Breast epithelium (tissue), 3 donors: ENCODE measurements around the gene RIMBP2.

ENCODE experiments used
- CTCF ChIP-seq, 3 donors: fragments of 450-650 bp; IDR thresholded peaks; one replicate each; pipeline ENCODE4 v1.5.1; 2016 to 2017; ENCODE audit warnings: antibody characterized with exemption in 3 of 3, mild to moderate bottlenecking in 3 of 3, moderate library complexity in 3 of 3
- POLR2AphosphoS5 ChIP-seq, 3 donors: sonication (generic); formaldehyde crosslinking; IDR thresholded peaks; one replicate each; pipeline ENCODE4 v1.6.1; 2017; ENCODE audit warnings: antibody characterized with exemption in 3 of 3

GRCh38 chr12:130706885-130707570, 9.1 kb downstream of the RIMBP2 start:
- TF ChIP-seq POLR2AphosphoS5 (IDR thresholded peaks at IDR 0.05) (no peak), CTCF (IDR thresholded peaks at IDR 0.05) (no peak)
